HG02610 (cell line): Measurements from ENCODE around the gene METTL24.
"Not testable (repeated sequence)": the region's sequence is repeated elsewhere in the genome, so short reads cannot be mapped to it uniquely, and the experiment has no call there.

ENCODE experiments used
- ATAC-seq: cut with Tn5 transposase; IDR thresholded peaks from one replicate; pipeline ENCODE4 v1.9.1; 2021; ENCODE audit warnings: mild to moderate bottlenecking, moderate library complexity; ENCODE audit not compliant: unreplicated experiment

METTL24 gene

DNA sequence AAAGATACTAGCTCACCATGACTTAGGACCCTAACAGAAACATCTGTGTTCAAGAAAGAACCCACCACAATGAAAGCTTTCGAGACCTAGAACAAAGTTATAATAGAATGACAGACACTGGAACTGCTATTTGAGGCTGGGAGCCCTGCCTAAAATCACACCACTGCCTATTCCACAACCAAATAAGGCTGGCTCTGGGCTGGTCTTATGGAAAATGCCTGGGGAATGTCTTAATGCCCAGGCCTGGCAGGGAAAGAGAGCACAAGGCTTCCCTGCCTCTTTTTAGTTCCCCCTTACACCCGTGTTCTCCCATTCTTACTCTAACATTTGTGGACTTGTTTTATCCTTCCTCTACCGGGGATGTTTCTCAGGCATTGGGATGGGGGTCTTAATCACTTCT is 5.6 kb upstream of the METTL24 start:
- no peak for ATAC-seq

DNA sequence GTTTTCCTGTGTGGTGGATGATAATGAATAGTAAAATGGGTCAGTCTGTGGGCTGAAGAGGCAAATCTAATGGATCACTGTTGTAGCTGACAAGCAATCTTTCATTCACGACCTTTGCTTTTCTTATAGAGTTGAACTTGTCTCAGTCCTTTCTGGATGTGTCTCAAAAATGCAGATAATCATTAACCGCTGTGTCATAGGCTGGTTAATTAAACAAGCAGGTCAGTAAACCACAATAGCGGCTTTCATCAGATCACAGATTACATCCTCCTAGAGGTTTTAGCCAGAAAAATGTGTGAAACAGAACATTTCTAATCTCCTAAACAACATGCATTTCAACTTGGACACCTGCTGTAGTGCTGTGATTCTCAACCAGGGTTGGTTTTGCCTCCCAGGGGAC is 2.5 kb upstream of the METTL24 start:
- ATAC-seq: no peak

DNA sequence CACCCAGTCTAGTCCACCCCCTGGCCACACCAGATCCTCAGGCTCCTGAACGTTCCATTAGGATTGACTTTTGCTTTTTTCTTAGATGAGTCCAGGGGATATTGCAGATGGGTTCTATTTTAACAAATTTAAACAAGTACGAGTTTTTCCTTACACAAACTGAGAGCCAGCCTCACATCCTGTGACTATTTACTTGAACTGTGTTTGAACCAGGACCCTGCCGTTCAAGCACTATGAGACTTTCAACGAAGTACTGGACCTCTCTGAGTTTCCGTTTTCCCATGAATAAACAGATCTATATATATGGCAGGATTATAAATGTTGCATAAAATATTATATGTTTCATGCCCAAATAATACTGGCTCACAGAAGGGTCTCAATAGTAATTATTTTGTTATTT is 1.4 kb upstream of the METTL24 start:
- no peak for ATAC-seq

DNA sequence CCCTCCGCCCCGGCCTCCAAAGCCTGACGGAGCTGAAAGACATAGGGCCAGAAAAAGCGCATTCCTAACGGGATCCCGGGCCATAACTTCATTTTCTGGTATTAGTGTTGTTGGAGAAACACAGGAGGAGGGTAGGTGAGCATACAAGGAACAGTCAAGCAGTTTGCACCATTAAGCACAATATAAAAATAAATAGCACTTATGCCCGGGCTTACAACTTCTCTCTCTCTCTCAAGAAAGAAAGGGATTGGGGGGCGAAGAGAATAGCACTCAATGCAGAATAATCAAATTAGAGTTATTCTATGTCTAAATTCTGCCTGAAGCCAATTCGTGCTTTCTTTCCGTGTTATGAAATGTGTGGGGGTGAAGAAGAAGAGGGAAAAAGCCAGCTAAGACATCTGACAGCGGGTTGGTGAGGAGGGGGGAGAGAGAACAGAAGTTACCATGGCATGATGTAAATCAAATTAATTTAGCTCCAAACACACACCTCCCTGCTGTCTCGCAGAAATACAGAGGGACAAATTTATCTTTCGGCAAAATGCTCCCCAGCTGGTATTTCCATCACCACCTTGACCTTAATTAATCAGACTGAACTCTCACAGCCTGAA is 508 bp upstream of the METTL24 start:
- no peak for ATAC-seq

DNA sequence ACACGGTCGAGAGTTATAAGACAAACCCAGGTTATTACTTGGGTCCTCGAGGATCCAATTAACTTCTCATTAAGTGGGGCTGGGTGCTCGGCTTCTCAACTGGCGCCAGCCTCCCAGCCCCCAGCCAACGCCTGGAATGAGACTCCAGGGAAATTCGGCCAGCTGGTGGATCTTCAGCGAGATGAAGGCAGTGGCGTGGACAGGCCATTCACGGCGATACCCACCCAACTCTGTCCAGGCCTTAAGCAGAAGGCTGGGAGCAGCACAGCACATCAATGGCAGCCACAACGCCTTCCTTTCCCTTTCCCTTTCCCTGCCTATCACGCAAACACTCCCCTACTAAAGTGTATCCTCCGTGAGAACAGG is 868 bp downstream of the METTL24 start:
- ATAC-seq: no peak

DNA sequence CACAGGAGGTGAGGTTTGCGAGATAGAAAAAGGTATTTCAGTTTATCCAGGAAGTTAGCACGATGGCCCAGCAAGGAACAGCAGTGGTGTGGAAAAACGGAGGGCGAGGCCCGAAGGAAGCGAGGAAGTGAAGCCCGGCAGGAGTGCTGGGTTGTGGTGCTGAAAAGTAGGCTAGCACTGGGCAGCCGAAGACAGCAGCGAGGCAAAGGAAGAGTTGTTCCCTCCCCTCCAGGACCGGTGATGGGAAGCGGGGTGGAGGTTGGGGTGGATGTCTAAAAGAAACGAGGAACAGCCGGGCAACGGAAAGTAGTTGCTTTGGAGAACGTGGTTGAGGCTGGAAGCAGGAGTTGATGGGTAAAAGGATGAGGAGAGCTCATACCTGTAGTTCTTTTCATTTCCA is 1.4 kb downstream of the METTL24 start:
- ATAC-seq: no peak

DNA sequence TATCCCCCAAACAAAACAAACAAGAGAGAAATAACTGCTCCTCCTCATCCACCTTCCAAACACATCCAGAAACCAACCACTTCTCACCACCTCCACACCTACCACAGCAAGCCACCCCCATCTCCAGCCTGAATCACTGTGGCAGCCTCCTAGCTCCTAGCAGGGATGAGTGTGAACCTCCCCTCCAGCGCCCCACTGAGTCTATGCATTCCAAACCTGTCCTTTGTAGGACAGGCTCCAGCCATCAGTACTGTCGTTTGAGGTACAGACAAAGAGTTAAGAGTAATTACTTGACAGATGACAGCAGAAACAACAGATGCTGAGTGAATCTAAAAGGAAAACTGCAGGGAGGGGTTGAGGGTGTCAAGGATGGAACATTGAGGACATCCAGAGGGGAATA is 2.4 kb downstream of the METTL24 start:
- no peak for ATAC-seq

DNA sequence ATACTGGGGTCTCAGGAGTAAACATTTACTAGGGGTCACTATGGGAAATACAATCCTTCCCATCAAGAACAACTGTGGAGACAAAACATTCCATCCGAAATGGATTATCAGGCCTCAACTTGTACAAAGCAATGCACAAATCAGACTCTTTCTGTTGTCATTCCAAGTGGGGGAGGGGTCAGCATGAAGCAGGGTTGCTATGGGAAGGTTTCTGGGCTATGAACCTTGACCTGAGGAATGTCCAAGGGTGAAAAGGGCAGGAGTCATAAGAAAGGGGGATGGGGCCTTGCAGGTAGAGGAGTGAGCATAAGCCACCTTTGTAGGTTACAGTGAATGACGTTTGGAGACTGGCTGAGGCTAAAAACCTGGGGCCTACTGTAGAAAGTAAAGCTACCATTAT is 3.1 kb downstream of the METTL24 start:
- no peak for ATAC-seq

DNA sequence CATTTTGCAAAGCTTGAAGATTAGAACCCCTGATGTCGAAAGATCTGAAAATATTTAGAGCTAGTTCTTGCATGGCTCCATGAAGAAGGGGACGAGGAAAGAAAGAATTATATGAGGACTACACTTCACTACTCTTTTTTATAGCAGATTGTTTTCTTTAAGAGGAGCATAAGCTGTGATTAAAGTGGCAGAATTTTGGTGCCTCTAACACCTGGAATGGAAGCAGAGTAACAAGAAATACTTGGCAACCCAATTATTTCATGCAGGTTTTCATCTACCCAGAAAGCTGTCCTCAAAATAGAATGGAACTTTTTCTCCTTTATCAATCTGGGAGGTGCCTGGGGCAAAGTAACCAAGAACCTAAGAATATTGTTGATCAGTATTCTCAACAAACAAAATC is 4.0 kb downstream of the METTL24 start:
- no peak for ATAC-seq

DNA sequence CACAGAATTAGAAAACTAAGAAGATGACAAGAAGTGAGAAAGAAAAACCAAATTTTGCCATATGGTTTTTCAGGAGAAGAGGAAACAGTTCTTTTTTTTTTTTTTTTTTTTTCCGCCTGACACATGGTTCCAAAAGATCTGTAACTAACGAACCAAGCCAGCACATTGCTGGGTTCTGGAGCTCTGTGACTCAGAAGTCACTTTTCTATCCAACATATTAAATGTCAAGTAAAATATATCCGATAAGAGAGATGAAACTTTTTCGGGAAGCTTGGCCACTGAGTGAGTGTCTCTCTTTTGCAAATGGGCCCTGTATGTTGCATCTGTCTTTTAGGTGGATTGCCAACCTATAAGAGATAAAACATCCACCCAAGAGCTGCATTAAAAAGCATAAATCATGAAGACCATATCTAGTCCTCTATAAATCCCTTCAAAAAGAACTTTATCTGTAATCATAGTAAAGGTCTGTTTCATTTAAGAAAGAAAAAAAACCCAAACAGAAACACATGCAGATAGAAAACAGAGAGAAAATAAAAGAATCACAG is 4.6 kb downstream of the METTL24 start:
- no peak for ATAC-seq

DNA sequence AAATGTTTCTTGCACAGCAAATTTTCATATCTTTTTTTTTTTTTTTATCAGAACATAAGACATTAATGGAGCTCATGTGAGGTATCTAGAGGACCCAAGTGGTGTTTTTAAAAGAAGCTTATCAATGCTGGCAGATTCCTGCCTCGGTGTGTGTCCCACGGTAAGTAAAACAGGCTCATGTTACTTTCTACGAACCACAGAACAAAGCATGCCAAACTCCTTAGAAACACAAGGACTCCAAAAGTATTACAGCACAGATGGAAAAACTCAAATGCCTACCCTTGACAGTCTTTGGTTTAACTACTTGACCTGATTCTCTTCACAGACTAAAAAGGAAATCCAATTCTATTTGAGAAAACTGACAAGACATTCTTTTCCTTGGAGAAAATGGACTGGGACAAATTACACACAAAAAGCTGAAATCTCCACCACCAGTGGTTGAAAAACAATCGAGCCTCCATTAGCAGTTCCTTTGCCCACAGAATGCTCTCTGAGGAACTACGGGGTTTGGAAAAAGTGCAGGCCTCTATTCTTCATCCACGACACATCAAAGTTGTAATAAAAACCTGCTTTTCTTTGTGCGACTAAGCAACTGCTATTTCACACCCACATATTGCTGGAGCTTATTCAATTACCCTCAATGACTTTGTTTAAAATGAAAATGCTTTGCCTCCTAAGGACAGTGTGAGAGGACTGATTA is 5.4 kb downstream of the METTL24 start:
- no peak for ATAC-seq

DNA sequence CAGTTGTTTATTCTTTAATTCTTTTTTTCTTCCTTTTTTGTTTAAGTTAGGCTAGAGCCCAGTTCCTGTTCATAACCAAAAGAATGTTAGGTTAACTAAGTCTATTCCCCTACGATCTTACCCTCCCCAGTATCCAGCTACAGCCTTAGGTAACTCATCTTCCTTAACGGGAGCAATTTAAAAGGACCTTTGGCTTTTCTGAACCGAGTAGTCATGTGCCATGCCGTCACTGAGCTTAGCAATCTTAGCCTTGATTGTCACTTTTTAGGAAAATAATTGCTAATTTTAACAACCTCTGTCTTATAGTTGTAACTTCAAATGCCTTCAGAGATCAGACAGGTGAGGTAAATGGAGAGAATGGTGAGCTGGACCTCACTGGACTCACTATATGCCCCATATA is 6.2 kb downstream of the METTL24 start:
- no peak for ATAC-seq

DNA sequence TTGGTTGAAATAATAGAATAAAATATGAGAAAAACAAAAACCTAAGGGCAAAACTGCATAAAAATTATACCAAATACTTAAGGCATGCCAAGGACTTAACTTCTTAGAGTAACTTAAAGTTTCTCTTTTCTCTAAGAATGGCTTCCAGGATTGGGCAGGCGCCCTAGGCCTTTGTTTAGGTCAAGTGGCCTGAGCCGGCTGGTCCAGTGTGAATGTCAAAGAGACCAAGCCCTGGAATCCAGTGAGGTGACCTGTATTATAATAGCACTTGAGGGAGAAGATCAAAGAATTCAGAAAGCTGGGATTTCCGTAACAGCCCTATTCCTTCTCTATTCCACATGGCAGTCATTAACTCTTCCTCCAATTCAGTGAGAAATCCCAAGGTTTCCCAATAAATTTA is 6.6 kb downstream of the METTL24 start:
- no peak for ATAC-seq

DNA sequence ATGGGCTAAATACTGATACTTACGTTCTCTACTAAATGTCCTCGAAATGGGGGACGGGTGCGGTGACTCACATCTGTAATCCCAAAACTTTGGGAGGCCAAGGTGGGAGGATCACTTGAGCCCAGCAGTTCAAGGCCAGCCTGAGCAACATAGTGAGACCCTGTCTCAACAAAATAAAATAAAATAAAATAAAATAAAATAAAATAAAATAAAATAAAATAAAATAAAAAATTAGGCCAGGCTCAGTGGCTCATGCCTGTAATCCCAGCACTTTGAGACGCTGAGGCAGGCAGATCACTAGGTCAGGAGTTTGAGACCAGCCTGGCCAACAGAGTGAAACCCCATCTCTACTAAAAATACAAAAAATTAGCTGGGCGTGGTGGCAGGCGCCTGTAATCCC is 7.6 kb downstream of the METTL24 start:
- ATAC-seq: not testable (repeated sequence)

DNA sequence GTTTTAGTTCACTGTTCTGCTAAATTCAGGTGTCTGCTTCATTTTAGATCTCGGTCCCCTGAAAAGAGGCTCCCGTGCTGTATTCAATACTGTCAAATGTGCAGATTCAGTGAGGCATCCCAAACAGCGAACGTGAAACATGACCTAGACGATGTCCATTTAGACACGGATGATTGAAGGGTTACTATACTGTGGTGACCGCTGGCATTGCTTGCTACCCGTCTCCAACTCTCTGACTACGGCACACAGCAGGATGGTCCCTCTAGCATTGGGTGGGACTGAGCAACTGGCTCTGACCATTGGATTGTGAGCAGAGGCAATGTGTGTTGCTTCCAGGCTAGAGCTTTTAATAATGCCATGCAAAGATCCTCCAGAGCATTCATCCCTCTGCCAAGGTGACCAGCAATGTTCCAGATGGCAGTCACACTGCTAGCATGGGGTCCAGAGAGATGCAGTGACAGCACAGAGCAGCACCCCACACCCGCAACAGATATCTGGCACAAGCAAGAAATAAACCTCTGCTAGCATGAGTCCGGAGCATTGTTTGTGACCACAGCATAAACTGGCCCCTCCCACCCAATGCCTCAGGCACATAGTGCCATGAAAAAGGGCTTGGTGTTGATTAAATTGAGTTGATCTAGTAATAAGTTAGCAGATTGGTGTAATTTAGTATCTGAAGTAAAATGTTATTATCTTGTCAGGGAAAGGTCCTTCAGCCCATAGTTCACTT is 9.0 kb downstream of the METTL24 start:
- no peak for ATAC-seq

DNA sequence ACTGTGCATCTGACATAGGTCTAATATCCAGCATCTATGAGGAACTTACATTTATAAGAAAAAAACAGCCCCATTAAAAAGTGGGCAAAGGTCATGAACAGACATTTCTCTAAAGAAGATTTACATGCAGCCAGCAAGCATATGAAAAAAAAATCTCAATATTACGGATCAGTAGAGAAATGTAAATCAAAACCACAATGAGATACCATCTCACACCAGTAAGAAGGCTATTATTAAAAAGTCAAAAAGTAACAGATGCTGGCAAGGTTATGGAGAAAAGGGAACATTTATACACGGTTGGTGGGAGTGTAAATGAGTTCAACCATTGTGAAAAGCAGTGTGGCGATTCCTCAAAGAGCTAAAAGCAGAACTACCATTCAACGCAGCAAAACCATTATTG is 13.1 kb downstream of the METTL24 start:
- ATAC-seq: no peak

DNA sequence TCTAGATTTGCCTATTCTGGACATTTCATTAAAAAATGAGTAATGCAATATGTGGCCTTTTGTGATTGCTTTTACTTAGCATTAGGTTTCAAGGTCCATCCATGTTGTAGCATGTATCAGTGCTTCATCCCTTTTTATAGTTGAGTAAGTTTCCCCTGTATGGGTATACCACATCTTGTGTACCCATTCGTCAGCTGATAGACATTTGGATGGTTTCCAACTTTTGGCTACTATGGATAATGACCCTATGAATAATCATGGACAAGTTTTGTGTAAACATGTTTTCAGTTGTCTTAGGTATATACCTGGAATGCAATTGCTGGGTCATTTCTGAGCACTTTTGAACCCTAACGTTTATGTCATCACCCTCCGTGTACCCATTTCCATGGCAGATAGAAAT is 15.4 kb downstream of the METTL24 start:
- no peak for ATAC-seq

DNA sequence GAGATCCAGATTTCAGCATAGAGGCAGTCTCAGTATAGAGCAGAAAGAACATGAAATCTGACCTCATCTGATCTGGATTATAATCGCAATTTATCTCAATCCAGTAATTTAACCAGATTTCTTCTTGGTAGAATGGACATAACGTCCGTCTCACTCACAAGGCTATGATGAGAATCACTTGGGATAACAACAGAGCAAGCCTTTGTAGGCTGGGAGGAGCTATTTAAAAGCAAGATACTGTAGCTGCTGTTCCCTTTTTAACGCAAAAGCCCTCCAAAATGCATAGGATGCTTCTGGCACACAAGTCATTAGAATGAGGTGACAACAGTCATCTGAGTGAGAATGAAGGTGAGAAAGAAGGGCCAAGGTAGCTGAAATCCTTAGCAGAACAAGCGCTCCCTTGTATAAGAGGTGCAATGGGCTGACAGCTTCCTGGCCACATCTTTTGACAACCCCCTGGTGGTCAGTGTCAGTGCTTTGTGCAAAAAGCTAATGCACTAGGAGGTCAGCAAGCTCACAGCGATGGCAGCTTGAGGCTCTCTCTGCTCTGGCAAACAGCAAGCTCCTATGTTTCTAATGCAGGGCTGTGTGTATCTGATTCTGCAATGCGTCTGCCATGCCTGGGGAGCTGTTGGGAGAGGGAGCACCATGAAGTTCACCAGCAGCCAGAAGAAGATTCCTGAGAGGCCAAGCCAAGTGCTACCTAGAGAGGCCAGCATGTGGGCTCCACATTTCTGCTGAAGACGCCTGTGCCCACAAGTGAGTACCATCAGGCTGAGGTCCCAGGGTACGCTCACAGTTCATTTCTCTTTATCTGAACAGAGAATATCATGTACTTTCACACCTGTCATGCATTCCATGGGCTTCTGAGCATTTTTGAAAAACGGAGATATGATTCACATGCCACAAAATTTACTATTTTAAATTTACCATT is 16.2 kb downstream of the METTL24 start:
- ATAC-seq: no peak

DNA sequence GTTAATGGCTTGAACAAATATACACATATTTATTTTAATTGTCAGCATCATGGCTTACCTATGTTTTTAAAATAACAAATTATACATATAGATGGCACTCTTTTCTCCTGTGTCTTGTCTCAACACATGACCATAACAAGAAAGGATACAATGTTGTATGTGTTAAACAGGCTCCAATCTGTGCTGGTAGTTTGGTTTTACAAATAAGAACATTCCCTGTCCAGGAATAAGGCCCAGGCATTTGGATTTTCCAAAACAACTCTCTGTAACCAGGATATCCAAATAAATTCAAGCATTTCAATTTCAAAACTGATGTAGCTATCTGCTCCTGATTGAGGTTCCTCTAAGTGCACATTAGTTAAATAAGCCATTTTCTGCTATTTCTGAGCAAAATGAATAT is 17.1 kb downstream of the METTL24 start:
- no peak for ATAC-seq

DNA sequence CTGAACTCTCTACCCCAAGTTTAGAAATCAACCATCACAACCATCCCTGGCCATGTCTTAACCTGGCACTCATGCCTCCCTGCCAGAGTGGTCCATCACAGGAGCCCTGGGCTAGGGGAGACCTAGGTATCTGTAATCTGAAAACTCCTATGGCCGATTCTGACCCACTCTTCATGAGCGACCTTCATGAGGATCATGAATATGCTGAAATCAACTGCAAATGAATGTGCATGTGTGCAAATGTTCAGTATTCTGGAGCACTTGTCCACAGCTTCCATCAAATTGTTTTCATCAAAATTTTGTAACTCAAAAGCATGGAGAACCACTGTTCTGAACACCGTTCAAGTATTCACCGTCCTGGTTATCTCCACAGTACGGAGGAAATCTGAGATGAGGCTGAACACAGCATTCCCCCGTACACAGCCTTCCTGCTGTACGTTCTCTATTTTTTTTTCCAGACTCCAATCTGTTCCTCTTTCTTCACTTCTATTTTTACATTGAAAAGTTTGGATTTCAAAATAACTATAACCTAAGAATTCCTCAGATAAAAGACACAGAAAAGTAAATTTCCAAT is 17.7 kb downstream of the METTL24 start:
- ATAC-seq: no peak
